ENCODE data around the gene C14orf93. TPM values are rescaled to one million over a fixed set of nuclear protein-coding genes. Genes with fewer than 3 reads are reported as not detected.
"Not testable (repeated sequence)": the region's sequence is repeated elsewhere in the genome, so short reads cannot be mapped to it uniquely, and the experiment has no call there.

Gene C14orf93
- total RNA-seq, 1 donor from 2014 or later, result 9.1 TPM

- peak overlapping the region; percentile 87 for H3K4me3 Mint-ChIP-seq (ENCODE audit: low read depth)
- intact Hi-C loops (cut with micrococcal nuclease), result no loop called here
- no peak for DNase-seq (ENCODE audit: low spot score)
- H3K9me3 Mint-ChIP-seq, result no peaks in the 10 kb centered on the region
- peaks cover 16% of the 10 kb centered on the region for H3K4me1 Mint-ChIP-seq (ENCODE audit: low read depth)
- H3K27me3 Mint-ChIP-seq (ENCODE audit: low read depth), result peaks cover 1% of the 10 kb centered on the region
- peaks cover 24% of the 10 kb centered on the region for H3K36me3 Mint-ChIP-seq (ENCODE audit: low read depth)
- H3K27ac Mint-ChIP-seq, result peak overlapping the region; percentile 79
Observed at GRCh38 chr14:22955702-22956569, 54.0 kb downstream of the C14orf93 start.

- no peak overlapping the region for H3K27ac Mint-ChIP-seq
- no peaks in the 10 kb centered on the region for H3K9me3 Mint-ChIP-seq
- no peaks in the 10 kb centered on the region for H3K27me3 Mint-ChIP-seq (ENCODE audit: low read depth)
- no peak for DNase-seq (ENCODE audit: low spot score)
- peaks cover 43% of the 10 kb centered on the region for H3K36me3 Mint-ChIP-seq (ENCODE audit: low read depth)
- intact Hi-C loops (cut with micrococcal nuclease), result no loop called here
- H3K4me3 Mint-ChIP-seq (ENCODE audit: low read depth), result no peak overlapping the region
- H3K4me1 Mint-ChIP-seq (ENCODE audit: low read depth), result peaks cover 16% of the 10 kb centered on the region
Observed at GRCh38 chr14:22952418-22952817, 57.5 kb downstream of the C14orf93 start.

GRCh38 chr14:22951795-22952194 is 58.1 kb downstream of the C14orf93 start:
- H3K27me3 Mint-ChIP-seq (ENCODE audit: low read depth); intact Hi-C loops (cut with micrococcal nuclease); H3K9me3 Mint-ChIP-seq; H3K27ac Mint-ChIP-seq; DNase-seq (ENCODE audit: low spot score); H3K4me3 Mint-ChIP-seq (ENCODE audit: low read depth): not testable (repeated sequence)
- Mint-ChIP-seq H3K4me1 (ENCODE audit: low read depth) (peaks cover 16% of the 10 kb centered on the region), H3K36me3 (ENCODE audit: low read depth) (peaks cover 48% of the 10 kb centered on the region)

- H3K4me3 Mint-ChIP-seq (ENCODE audit: low read depth), result no peak overlapping the region
- intact Hi-C loops (cut with micrococcal nuclease), result no loop called here
- DNase-seq (ENCODE audit: low spot score), result no peak
- H3K27ac Mint-ChIP-seq, result no peak overlapping the region
- H3K4me1 Mint-ChIP-seq (ENCODE audit: low read depth), result no peaks in the 10 kb centered on the region
- H3K36me3 Mint-ChIP-seq (ENCODE audit: low read depth), result peaks cover 46% of the 10 kb centered on the region
- no peaks in the 10 kb centered on the region for H3K27me3 Mint-ChIP-seq (ENCODE audit: low read depth)
- no peaks in the 10 kb centered on the region for H3K9me3 Mint-ChIP-seq
Observed at GRCh38 chr14:22945642-22946041, 64.3 kb downstream of the C14orf93 start.

GRCh38 chr14:22939684-22940083 is 70.3 kb downstream of the C14orf93 start:
- DNase-seq (ENCODE audit: low spot score), result no peak
- Mint-ChIP-seq H3K4me1 (ENCODE audit: low read depth) (no peaks in the 10 kb centered on the region), H3K9me3 (no peaks in the 10 kb centered on the region), H3K36me3 (ENCODE audit: low read depth) (peaks cover 17% of the 10 kb centered on the region), H3K27me3 (ENCODE audit: low read depth) (no peaks in the 10 kb centered on the region), H3K4me3 (ENCODE audit: low read depth) (no peak overlapping the region), H3K27ac (no peak overlapping the region)
- intact Hi-C loops (cut with micrococcal nuclease), result no loop called here

Other genes starting within 250 kb of the C14orf93 start
- gene OXA1L, start 243.5 kb downstream of the C14orf93 start, total RNA-seq, result 114 and 123 TPM in 2 replicates
- gene SLC7A7, start 194.7 kb downstream of the C14orf93 start, total RNA-seq, result 0.25 TPM in 1 of 2 replicates, not detected in the other
- 173 and 175 TPM in 2 replicates for gene MRPL52, start 180.3 kb downstream of the C14orf93 start, total RNA-seq
- 2.6 and 2.7 TPM in 2 replicates for gene MMP14, start 173.6 kb downstream of the C14orf93 start, total RNA-seq
- 38.9 and 40.5 TPM in 2 replicates for gene LRP10, start 138.4 kb downstream of the C14orf93 start, total RNA-seq
- 0.28 and 0.30 TPM in 2 replicates for gene REM2, start 126.9 kb downstream of the C14orf93 start, total RNA-seq
- gene RBM23, start 91.0 kb downstream of the C14orf93 start, total RNA-seq, result 77.3 and 81.1 TPM in 2 replicates
- gene PRMT5, start 80.8 kb downstream of the C14orf93 start, total RNA-seq, result 147 and 152 TPM in 2 replicates
- gene HAUS4, start 53.1 kb downstream of the C14orf93 start, total RNA-seq, result 63.5 and 65.5 TPM in 2 replicates
- 1.5 and 2.1 TPM in 2 replicates for gene AJUBA, start 27.6 kb downstream of the C14orf93 start, total RNA-seq
- 124 and 134 TPM in 2 replicates for gene PSMB5, start 24.8 kb upstream of the C14orf93 start, total RNA-seq
- gene PSMB11, start 32.1 kb upstream of the C14orf93 start, total RNA-seq, result not detected in 2 replicates
- 1.4 and 2.1 TPM in 2 replicates for gene CDH24, start 47.4 kb upstream of the C14orf93 start, total RNA-seq
- gene ACIN1, start 85.0 kb upstream of the C14orf93 start, total RNA-seq, result 209 and 213 TPM in 2 replicates
- gene C14orf119, start 85.4 kb upstream of the C14orf93 start, total RNA-seq, result 57.7 and 65.2 TPM in 2 replicates
- not detected in 2 replicates for gene CIROP, start 94.8 kb upstream of the C14orf93 start, total RNA-seq
- not detected in 2 replicates for gene CEBPE, start 109.1 kb upstream of the C14orf93 start, total RNA-seq
- gene SLC7A8, start 173.5 kb upstream of the C14orf93 start, total RNA-seq, result 5.3 and 5.4 TPM in 2 replicates
- not detected in 2 replicates for gene RNF212B, start 227.8 kb upstream of the C14orf93 start, total RNA-seq

Data from activated T-helper 2 cell treated with anti-CD3 and anti-CD28 coated beads, Interferon-gamma antibody, Interleukin-2, Interleukin-4, amounts not matched to agents 10 μg/mL and 5 μg/mL and 100 μg/mL, durations not matched to agents 14 hours and 24 hours and 36 hours (primary cell).